ENCODE results near the gene SART3. TPM values are rescaled to one million over a fixed set of nuclear protein-coding genes. Genes with fewer than 3 reads are reported as not detected.
A peak's percentile ranks its signal among the peaks of the same experiment; 100 is the strongest.

SART3 gene
- total RNA-seq = 44.8 TPM
- long read RNA-seq, full-length matches to known transcripts = 25 of 50 reads
- long read RNA-seq, partial matches to known transcripts = 10 of 50 reads
- long read RNA-seq, other reads (novel, unspliced or antisense) = 15 of 50 reads

GRCh38 chr12:108560752-108561719 lies at the start of gene SART3:
Gene SART3, minus strand, starts transcription at chr12:108561173. Its CDS starts 19 bp downstream, at chr12:108561154.
- H3K27ac ChIP-seq = peak within 1 kb of the TSS; percentile 94
- no peaks in the 10 kb centered on the region for H3K27me3 ChIP-seq
- ATAC-seq (peak; percentile 64), DNase-seq (peak; percentile 91)
- peaks cover 41% of the 10 kb centered on the region for H3K4me1 ChIP-seq
- peaks cover 42% of the 10 kb centered on the region for H3K36me3 ChIP-seq
- peak within 1 kb of the TSS; percentile 90 for H3K4me3 ChIP-seq
- no peaks in the 10 kb centered on the region for H3K9me3 ChIP-seq
- intact Hi-C loops (cut with DNase I) = loop anchor here (5.0 to 10.0 kb wide), 2 partner anchors 56 to 244 kb away; no protein-coding TSS in a partner anchor
- no peak for TF ChIP-seq CTCF (IDR thresholded peaks at IDR 0.05)

GRCh38 chr12:108610336-108610815 lies 49.4 kb upstream of the SART3 start:
- Histone ChIP-seq H3K4me1 (peaks cover 8% of the 10 kb centered on the region), H3K27ac (no peak overlapping the region), H3K4me3 (no peak overlapping the region), H3K36me3 (no peaks in the 10 kb centered on the region), H3K9me3 (no peaks in the 10 kb centered on the region), H3K27me3 (no peaks in the 10 kb centered on the region)
- intact Hi-C loops (cut with DNase I) = no loop called here
- DNase-seq (no peak), ATAC-seq (no peak)
- TF ChIP-seq CTCF (IDR thresholded peaks at IDR 0.05) = no peak

GRCh38 chr12:108609537-108610335 lies 48.8 kb upstream of the SART3 start:
- ATAC-seq = peak; percentile 44
- intact Hi-C loops (cut with DNase I) = no loop called here
- H3K4me3 ChIP-seq = no peak overlapping the region
- no peak for TF ChIP-seq CTCF (IDR thresholded peaks at IDR 0.05)
- DNase-seq = no peak
- H3K4me1 ChIP-seq = peaks cover 8% of the 10 kb centered on the region
- no peak overlapping the region for H3K27ac ChIP-seq
- no peaks in the 10 kb centered on the region for H3K9me3 ChIP-seq
- no peaks in the 10 kb centered on the region for H3K36me3 ChIP-seq
- H3K27me3 ChIP-seq = no peaks in the 10 kb centered on the region

- no peak for TF ChIP-seq CTCF (IDR thresholded peaks at IDR 0.05)
- intact Hi-C loops (cut with DNase I) = no loop called here
- Histone ChIP-seq H3K4me3 (no peak overlapping the region), H3K27ac (no peak overlapping the region), H3K9me3 (no peaks in the 10 kb centered on the region), H3K36me3 (no peaks in the 10 kb centered on the region), H3K27me3 (no peaks in the 10 kb centered on the region), H3K4me1 (peaks cover 8% of the 10 kb centered on the region)
- ATAC-seq (no peak), DNase-seq (no peak)
Observed at GRCh38 chr12:108608616-108609015, 47.6 kb upstream of the SART3 start.

GRCh38 chr12:108607981-108608600 lies 47.1 kb upstream of the SART3 start:
- H3K4me3 ChIP-seq = no peak overlapping the region
- no peaks in the 10 kb centered on the region for H3K36me3 ChIP-seq
- DNase-seq (no peak), ATAC-seq (no peak)
- H3K27me3 ChIP-seq = no peaks in the 10 kb centered on the region
- H3K4me1 ChIP-seq = peaks cover 4% of the 10 kb centered on the region
- intact Hi-C loops (cut with DNase I) = no loop called here
- H3K27ac ChIP-seq = no peak overlapping the region
- TF ChIP-seq CTCF (IDR thresholded peaks at IDR 0.05) = no peak
- H3K9me3 ChIP-seq = no peaks in the 10 kb centered on the region

Data from upper lobe of right lung (tissue), 1 donor.